ENCODE results near the gene TDRKH.

Gene TDRKH

DNA sequence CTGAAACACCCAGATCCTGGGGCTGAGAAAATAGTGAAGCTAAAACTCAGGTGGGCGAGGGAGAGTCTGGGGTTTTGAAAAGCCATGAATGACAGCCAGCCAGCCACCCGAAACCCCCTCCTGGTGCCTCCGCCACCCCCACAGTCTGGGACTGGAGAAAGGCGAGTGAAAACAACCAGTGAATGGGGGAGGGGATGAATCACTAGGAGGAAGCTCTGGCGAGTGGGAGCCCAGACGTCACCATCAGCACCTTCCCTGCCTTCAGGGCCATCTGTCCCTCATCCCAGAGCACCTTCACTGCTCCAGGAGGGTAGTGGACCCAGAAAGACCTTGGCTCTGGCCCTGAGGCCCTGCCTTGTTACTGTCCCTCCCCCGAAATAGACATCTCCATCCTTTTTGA is 32.1 kb upstream of the TDRKH start:
- no peak for DNase-seq (ENCODE audit: low read depth, low spot score)

DNA sequence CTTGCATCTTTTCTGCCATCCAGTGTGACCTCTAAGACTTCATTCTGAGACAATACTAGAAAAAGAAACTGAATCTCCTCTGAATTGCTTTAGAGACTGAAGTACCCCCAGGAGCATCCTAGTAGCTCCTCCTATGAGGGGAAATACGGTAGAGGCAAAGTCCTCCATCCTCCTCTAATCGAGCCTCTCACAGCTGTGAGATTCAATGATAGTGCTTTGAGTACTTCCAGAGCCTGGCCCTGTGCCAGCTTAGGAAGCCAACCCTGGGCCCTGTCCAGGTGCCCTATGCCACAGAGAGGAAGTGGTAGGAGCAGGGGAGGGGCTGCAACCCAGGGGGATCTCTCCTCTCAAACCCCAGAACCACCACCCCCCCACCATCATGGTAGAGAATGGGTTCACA is 30.6 kb upstream of the TDRKH start:
- no peak for DNase-seq (ENCODE audit: low read depth, low spot score)

DNA sequence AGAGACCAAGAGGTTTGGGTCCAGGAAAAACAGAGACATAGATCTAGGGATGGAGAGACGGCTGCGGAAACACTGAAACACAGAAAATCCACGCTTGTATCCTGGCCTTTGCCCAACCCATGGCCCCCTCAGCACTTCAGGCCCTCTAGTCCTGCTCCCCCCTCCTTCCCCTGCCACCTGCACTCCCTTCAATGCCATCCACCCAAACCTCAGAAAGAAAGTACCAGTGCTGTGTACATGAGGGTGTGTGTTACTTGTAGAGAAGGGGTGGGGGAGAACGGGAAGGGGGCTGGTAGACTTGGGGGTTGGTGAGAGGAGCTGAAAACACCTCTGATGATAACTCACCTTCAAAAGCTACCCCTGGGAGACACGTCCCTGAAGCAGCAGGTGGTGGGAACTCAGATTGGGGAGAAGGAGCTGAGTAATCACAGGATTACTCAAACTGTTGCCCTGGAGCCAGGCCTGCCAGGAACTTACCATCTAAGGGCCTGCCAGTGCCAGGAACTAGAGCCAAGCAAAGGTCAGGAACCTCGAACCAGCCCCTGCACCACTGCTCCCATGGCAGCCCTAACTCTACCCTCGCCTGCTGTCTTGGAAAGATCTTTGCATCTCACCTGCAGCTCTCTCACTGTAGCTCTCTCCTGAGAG is 29.8 kb upstream of the TDRKH start:
- no peak for DNase-seq (ENCODE audit: low read depth, low spot score)

DNA sequence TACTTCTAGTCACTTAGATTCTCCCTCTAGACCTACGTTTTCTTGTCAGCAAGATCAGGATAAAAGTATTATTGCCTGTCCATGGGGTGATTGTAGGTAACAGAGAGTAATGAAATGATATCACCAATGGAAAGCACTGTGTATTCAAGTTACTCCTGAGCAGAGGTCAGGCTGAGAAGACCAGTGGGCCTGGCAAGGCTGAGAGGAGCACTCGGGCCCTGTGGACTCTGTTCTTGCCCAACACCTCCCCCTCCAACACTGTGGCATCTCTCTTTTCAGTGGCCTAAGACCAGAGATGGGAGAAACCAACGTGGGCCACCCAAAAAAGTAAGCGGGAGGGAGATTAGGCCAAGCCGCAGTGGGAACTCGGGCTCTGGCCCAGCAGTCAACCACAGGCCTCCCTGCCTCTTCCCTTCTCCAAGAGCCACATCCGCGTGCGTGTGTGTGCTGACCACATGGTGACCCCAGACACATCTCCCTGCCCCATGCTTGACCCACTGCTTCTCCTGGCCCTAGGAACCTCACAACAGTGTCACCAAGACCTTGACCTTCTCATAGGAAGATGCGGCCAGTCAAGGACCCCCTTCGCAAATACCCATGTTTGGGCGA is 29.0 kb upstream of the TDRKH start:
- no peak for DNase-seq (ENCODE audit: low read depth, low spot score)

DNA sequence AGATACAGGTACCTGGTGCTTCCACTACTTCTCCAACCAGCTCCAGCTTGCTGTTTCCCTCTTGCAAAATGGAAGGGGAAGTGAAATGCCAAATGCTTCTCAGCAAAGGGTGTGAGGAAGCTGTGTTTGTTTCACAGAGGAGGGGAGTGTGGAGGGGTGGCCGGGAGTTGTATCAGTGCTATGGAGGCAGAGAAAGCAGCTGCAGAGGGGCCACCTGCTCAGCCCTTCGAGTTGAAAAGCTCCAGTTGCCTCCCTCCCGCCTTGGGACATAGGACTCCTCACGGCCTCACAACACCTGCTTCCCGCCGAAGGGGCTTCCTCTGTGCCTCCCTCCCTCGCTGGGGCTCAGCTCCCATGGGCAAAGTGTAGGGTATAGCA is 27.0 kb upstream of the TDRKH start:
- no peak for DNase-seq (ENCODE audit: low read depth, low spot score)

DNA sequence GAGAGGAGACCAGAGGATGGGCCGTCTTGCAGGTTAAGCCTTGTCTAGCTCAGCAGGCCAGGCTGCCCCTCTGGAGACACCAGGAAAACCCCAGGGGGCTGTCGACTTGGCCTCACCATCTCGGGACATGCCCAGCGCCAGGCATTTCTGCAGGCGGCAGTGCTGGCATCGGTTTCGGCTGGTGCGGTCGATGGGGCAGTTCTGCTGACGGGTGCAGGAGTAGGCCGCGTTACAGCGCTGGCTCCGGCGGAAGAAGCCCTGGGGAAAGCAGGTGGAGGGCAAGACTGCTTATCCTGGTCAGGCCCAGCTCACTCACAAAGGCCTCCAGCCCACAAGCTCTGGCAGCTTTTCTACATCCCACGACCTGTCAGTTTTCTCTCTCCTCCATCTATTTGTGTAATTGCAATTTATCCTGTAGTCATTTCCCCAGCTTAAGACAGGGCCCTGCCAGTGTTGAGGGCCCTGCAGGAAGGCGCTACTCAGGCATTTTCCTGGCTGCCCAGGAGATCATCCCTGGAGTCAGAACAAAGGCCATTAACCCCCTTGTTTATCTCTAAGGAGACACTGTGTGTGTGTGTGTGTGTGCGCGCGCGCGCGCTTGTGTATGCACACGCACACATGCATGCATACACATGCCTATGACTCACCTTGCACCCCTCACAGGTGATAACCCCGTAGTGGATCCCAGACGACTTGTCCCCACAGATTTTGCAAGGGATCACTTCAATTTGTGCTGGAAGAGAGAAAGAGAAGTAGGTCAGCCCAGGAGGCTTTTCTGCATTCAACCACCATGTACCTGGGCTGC is 26.4 kb upstream of the TDRKH start:
- no peak for DNase-seq (ENCODE audit: low read depth, low spot score)

DNA sequence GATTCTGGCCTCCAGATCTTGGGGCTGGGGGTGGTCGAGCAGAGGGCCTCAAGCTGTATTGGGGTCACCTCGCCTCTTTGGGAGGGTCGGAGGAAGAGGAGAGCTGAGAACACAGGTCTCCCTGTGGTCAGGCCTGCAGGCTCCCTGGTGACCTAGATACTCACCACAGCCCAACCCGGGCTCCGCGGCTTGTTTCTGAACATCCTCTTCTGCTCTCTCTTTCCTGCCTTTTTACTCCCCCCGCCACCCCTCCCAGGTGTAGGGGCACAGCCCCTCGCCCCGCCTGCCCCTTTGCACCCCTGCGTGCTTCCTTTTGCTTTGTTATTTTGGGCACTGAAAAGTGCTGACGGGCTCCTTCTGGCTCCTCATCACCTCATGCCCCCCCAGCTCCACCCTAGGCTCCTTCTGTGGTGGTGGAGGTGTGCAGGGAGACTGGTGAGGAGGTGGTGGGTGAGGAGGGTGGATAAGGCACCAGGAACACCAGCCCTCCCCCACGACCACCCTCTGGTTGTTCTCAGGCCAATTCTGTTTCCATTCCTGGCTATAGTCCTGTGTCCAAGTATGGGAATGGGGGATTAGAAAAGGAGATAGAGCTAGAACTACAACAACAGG is 25.5 kb upstream of the TDRKH start:
- DNase-seq (ENCODE audit: low read depth, low spot score), result no peak

DNA sequence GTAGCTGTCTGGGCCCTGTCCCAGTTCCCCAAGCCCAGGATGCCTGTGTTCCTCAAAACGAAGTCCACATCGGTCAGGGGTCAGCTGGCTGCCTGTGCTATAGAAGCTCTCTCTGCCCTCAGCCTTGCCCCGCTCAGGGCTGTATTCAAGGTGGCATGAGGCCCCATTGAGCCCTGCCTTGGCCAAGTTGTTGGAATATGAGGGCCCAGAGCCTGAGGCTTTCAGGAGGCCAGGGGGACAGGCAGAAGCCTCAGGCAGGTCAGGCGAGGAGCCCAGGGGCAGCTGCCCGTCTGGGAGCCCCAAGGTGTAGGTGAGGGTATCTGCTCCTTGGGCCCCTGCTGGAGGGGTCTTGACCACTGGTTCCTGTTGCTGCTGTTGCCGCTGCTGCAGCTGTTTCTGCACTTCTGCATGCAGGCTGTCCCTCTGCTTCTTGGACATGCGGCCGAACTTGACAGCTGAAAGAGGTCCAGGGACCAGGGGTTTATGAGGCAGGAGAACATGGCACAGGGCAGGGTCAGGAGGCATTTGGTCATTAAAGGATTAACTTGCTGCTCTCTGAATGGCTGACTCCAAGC is 24.8 kb upstream of the TDRKH start:
- DNase-seq (ENCODE audit: low read depth, low spot score), result no peak

DNA sequence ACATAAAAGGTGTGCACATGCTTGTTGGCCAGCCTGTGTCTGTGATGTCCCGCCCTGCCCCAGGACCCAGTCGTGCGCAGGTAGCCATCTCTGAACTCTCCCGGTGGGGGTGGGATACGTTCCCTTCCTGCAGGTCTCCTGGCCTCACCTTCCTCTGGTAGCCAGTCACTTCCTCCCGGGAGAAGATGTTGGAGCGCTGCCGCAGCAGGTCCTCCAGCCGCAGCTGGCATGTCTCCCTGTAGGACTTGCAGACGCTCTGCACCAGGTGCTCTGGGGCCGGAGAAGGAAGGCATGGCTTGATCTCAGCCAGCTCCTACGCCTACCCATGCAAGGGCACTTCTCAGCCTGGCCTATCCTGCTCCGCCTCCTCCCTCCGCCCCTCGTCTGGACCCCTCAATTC is 24.1 kb upstream of the TDRKH start:
- DNase-seq (ENCODE audit: low read depth, low spot score), result no peak

DNA sequence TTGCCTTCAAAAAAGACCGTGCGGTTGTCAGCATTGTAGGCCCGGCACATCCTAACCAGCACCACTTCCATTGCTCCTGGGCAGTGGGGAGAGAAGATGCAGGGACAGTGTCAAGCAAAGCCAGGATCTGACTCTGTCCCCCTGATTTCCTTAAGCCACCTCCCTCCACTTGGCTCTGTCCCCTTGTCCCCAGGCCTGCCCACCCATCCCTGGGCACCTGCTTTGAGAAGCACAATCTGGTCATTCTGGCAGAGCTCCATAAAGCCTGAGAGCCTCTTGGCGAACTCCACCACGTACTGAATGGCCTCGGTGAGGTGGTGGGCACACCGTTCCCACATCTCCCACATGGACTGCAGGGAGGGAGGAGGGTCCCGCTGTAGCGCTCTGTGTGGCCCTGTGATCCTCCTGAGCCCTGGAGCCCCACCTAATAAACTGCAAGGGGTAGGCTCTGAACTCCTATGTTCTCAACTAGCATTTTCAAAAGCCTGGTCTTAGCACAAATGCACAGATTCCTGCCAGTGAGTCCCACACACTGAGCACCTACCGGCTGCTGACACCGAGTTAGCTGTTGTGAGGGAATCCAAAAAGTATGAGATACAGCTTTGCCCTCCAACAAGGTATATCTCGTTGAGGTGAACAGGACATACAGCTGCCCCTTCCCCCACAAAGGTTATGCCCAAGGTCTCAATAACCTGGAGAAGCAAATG is 23.1 kb upstream of the TDRKH start:
- no peak for DNase-seq (ENCODE audit: low read depth, low spot score)

DNA sequence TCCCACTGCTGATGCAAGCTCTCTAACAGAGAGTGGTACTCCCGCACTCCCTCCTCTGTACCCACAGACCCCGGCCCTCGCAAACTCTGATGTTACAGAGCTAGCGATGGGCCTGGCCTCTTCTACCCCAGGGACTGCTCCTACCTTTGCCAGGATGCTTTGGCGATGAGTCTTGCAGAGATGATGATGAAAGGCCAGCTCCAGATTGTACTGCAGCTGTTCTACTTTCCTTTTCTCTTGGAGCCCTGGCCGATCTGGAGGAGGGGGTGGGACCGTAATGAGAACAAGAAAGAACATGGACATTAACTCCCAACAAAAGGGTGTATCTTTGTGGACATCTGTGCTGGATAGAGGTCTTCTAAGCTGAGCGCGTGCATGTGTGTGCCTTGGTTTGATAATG is 20.9 kb upstream of the TDRKH start:
- no peak for DNase-seq (ENCODE audit: low read depth, low spot score)

DNA sequence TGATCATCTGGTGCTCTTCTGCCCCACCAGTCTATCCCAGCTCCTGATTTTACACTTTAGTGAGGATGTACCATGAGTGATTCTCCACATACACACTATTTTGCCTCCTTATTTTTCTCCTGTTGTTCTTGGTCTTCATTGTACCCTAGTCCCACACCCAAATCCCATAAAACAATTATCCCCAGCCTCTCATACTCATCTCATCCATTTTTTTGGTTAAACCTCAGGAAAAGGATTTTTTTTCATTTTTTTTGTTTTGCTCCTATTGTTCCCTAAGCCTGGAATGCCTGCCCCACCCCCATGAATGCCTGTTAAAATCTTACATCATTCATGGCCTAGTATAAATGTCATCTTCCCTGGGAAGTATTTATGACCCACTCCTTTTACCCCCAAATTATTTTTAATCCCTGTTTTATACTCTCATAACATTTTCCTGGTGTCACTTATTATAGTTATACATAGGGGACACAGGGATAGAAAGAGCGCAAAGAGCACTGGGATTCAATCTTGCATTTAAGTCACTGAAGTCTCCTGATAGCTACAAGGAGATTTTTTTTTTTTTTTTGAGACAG is 19.8 kb upstream of the TDRKH start:
- DNase-seq (ENCODE audit: low read depth, low spot score), result no peak

DNA sequence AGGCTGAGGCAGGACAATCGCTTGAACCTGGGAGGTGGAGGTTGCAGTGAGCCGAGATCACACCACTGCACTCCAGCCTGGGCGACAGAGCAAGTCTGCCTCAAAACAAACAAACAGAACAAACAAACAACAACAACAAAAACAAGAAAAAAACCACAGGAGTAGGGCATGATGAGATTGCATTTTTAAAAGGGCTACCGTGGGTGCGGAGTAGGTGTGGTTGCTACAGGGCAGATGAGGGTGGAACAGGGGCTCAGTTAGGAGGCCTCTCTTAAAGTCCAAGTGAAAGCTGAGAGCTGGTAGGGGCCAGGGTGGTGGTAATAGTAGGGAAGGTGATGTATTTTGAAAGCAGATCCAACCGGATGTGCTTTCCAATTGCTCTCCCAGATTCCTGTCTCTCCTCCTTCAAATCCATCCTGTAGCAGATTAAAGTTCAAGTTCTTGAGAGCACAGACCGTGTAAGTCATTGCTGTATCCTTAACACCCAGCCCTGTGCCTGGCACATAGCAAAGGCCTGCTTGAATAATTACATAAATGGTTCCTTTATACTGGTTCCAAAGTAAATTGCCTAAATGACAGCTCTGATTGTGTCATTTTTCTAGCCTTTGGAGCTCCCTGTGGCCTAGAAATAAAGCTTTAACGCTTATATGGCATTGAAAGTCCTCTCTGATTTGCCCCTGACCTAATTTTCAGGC is 19.1 kb upstream of the TDRKH start:
- no peak for DNase-seq (ENCODE audit: low read depth, low spot score)

DNA sequence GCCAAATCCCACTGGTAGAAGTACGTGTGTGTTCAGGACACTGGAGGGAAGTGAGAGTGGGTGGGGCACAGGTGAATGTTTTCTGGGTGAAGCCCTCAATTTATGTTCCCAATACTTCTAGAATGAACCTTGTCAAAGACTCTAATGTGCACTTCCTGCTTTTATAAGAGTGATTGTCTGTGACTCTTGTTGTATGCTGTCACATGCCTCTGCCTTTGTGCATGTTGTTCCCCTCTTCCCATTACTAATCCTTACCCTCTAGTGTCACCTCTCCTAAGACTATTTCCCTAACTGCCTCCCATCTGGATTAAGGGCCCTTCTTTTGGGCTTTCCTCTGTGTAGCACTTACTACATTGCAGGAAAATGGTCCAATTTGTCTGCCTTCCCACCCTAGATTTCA is 17.5 kb upstream of the TDRKH start:
- no peak for DNase-seq (ENCODE audit: low read depth, low spot score)

DNA sequence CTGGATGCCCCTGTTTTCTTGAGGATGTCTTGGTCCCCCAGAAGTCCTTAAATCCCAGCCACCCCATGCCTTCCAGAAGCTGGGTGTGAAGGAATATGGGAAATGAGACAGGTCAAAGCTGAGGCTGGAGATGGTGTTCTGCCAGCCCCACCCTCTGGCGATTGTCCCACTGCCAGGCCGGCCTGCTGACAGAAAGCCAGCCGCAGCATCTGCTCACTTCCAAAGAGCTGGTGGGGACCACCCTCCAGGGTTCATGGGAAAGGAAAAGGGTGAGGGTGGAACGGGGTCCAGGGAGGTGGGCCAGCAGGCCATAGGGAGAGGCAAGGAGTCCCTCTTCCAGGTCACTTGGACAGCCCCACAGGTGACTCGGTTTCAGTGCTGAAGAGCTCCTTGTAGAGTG is 16.8 kb upstream of the TDRKH start:
- DNase-seq (ENCODE audit: low read depth, low spot score), result no peak

DNA sequence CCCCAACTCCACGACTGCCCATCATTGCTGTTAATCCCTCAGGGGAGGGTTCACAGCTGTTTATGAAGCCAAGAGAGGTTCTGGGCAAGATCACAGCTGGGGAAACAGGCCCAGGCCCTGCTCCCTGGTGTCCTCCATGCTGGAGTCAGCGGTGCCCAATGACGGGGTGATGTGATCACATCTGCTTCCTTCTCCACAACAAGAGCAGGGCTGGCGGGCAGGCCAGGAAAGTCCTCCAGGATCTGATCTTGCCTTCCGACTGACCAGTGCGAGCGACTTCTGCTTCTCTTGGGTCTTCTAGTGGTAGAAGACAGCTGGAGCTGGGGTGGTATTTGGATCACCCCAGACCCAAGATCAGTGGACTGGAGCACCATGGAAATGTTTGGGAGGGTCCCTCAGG is 15.9 kb upstream of the TDRKH start:
- no peak for DNase-seq (ENCODE audit: low read depth, low spot score)

DNA sequence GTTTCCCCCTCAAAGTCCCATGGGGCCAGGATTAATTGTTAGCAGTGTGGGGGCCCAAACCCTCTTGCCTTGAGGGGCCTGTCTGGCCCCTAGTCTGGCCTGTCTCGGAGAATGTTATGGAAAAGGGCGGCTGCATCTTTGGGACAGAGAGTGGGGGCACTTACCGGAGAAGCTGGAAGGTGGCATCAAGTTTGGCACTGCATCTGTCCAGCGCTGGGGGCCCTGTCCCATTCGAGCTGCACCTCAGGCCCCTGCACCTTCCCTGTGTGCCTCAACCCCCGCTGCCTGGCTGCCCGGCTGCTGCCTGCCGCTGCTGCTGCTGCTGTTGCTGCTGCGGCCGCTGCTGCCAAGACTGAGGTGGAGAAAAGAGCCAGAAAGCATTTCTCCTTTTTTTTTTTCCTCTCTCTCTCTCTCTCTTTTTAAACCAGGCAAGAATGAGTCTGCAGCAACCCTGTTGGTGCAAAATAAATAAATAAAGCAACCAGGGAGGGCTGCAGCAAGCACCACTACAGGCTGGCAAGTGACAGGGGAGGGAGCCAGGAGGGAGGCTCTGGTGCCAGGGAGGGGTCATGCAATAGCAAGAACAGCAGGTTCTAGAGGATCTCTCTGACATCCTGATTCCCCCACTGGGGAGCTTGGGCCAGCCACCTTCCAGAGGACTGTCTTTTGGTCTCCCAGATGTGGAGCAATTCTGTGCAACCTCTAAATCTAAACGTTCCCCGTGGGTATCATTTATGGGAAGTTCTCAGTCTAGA is 14.9 kb upstream of the TDRKH start, which contains the start of gene LINGO4:
LINGO4 (minus strand) TSS at position 354 of the 755 bp plus-strand sequence. CDS start 2,715 bp downstream, outside the sequence.
- DNase-seq (ENCODE audit: low read depth, low spot score), result no peak

DNA sequence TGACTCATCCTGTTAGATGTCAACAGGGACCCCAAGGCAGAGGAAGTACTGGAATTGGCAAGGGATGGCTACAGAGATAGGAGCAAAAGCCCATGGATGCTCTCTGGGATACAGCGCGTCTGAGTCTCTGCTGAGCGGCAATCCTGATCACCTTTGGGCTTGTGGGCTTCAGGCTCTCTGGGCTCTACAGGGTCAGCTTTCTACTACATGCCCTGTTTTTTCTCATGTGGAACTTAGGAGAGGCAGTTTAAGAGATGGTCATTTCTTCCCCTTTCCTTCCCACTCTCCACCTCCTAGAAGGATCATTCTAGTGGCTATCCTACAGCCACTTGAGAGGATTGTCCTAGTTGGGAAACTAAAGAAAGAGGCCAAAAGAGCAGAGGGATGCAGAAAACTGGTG is 13.6 kb upstream of the TDRKH start:
- DNase-seq (ENCODE audit: low read depth, low spot score), result no peak

DNA sequence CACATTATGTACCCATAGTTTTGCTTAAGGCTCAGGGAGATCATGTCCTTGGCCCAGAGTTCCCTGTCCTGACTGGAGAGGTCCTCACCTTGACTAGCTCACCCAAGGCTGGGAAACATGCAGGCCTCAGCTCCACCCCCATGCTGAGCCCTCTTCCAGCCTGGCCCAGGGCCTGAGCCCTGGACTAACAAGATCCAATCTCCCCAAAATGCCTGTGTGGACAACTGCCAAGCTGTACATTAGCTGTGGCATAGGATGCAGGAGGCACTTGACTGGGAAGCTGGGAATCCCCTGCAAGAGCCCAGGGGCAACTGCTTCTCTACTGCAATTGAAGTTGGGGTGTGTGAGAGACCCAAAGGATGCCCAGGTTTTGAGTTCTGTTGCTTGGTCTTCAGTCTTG is 12.9 kb upstream of the TDRKH start:
- no peak for DNase-seq (ENCODE audit: low read depth, low spot score)

DNA sequence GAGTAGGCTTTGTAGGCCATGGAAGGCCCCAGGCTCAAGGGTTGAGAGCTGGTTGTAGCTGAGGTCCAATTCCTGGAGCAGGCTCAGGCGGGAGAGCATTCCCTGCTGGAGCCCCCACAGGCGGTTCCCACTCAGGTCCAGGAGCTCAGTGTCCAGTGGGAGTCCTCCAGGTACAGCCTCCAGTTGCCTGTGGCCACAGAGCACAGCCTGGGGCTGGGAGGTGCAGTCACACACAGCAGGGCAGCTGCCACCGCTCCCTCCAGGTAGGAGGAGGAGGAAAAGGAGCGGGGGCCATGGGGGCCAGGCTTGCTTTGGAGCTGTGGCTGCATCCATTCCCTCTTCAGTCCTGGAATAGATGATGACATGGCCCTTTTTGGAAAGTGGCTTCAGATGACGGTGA is 12.1 kb upstream of the TDRKH start:
- DNase-seq (ENCODE audit: low read depth, low spot score), result no peak
